Stimulated activated CD4-positive, alpha-beta T cell treated with anti-CD3 and anti-CD28 coated beads, TNF-alpha, amount 100 ng/mL, for 1 hour (primary cell): ENCODE data around the gene C1QTNF4.

Source experiments
- DNase-seq, 3 donors: peaks; one replicate each; pipeline ENCODE4 v3.0.0-alpha.2; 2020; ENCODE audit warnings: low read depth in 3 of 3, low spot score in 1 of 3

The C1QTNF4 gene

GRCh38 chr11:47593492-47593933 is 698 bp downstream of the C1QTNF4 start:
- no peak for DNase-seq

DNA sequence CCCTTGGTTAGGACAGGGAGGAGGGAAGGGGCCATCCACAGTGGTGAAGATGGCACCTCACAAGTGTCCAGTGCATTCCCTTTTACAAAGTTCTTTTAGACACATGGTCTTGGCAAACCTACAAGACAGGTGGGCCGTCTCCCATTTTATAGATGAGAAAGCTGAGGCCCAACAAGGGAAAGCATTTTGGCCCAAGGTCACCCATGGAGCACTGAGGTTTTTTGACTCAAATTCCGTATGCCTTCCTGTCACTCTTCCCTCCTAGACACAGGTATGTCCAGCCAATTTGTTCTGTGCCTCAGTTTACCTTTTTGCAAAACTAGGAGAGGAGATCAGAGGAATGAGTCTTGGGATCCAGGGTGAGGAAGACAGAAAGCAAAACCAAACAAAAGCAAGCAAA is 1.2 kb downstream of the C1QTNF4 start:
- DNase-seq = no peak

DNA sequence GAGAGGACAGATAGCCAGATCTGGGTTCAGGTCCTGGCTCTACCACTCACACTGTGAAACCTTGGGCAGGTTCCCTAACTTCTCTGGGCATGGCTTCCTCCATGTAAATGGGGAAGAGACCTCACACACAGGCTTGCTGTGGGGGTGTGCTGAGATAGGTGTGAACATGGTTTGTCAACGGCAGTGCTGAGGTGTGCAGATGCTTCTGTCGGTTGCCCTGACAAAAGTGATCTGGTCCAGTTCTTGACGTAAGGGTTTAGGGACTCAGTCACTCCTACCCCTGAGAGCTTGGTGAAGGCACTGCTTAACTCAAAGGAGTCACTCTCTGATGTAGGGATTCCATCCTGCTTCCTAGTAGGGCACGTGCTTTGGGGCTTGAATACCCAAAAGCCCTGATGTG is 2.0 kb downstream of the C1QTNF4 start:
- no peak for DNase-seq

GRCh38 chr11:47591764-47592163 is 2.4 kb downstream of the C1QTNF4 start:
- no peak for DNase-seq

DNA sequence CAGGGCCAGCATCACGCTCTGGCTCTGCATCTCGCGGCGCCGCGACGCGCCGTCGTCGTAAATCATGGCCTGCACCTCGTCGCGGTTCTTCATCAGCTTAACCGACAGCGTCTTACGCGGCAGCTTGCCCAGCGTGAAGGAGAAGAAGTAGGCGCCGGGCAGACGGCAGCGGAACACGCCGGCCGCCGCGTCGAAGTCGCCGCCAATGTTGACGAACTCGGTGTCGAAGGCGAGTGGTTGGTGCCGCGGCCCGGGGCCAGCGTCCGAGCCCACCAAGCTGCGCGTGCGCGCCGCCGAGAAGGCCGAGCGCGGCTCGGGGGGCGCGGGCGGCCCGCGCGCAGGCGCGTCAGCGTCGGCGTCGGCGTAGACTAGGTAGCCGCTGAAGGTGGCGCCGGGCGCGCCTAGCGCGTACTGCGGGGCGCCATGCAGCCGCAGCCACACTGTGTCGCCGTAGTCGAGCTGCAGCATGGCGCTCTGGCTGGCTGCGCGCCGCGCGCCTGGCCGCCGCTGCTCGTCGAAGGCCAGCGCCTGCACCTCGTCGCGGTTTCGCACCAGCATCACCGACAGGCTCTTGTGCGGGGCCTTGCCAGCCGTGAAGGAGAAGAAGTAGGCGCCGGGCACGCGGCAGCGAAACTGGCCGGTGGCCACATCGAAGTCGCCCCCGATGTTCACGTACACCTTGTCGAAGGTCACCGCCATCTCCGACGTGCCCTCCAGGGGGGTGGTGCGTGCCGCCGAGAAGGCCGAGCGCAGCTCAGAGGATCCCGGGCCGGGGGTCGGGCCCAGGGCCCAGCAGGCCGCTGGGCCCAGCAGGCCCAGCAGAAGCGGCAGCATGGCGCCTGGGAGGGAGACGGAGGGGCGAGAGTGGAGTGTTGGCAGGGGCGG is 4.0 kb downstream of the C1QTNF4 start:
- no peak for DNase-seq

- DNase-seq = no peak
Measured at GRCh38 chr11:47589584-47589976, 4.6 kb downstream of the C1QTNF4 start.

- no peak for DNase-seq
Measured at GRCh38 chr11:47589118-47589517, 5.1 kb downstream of the C1QTNF4 start.

DNA sequence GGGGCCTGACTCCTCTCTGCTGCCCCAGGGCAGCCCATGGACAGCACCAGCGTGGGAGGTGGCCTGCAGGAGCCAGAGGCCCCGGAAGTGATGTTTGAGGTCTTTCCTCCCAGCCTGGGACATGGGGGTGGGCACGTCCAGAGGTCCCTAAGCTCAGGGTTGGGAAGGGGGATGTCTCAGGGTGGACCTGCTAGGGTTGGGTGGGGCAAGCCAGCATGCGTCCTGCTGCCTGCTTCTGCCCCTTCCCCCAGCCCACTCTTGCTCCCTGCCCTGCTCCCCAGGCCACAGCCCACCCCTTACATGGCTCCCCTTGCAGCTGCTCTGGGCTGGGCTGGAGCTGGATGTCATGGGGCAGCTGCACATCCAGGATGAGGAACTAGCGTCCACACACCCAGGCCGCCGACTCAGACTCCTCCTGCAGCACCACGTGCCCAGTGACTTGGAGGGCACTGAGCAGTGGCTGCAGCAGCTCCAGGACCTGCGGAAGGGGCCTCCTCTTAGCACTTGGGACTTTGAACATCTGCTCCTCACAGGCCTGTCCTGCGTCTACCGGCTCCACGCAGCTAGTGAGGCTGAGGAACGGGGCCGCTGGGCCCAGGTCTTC is 6.4 kb downstream of the C1QTNF4 start:
- DNase-seq = no peak

DNA sequence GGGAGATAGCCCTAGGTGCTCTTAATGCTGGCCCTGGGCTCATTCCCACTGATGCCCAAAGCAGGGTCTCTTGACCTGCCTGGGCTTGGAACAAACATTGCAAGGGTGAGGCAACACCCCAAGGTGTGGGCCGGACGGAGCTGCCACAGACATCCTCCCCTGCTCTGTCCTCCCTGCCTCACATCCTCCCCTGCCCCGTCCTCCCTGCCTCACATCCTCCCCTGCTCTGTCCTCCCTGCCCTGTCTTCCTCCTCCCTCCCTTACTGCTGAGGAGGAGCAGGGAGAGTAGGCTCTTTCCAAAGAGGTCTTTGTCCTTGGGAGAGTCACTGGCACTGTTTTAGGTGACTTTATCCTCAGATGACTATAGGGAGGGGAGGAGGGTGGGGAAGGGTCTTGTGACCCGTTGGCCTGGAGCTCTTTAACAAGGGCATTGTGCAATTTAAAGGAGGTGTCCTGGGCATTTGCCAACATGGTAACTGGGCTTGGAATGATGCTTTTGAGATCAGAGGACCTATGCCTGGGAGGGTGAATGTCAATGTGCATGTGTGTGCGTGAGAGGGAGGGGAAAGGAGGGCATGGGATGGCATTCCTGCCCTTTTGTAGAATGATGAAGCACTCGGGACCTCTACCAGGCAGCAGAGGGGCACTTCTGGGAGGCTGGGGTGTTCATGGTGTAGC is 7.0 kb downstream of the C1QTNF4 start:
- no peak for DNase-seq

DNA sequence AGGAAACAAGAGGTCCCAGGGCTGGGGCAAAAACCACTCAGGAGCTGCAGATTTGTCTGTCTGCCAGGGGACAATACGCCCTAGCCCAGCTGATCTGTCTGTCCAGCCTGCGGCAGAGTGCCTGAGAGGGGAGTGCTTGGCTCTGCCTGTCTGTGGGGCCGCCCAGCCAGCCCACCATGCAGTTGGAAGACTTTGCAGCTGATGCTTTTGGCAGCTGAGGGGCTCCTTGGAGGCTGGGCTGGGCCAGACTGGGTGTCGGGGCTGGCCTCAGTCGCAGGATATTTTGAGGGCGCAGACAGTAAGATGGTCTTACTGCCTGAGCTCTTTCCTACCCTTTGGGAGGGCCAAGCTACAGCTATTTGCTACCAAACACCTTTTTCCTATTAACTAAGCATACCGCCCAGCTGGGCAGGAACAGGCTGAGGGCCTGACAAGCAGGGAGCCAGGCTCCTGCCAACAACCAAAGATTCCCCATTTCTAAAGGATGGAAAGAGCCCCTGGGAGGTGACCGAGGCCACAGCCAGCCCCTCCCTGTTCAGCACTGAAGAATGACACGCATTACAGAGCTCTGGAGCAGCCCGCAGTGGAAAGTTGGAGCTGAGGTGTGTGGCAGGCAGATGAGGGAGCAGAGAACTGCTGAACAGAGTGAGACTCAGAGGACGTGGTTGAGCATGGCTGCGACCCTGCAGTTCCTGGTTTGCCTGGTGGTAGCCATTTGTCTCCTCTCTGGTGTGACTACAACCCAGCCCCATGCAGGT is 7.9 kb downstream of the C1QTNF4 start, which contains the start of gene FAM180B:
TSS of gene FAM180B (plus strand) at position 581 of the 758 bp plus-strand sequence. CDS start at position 672, 91 bp downstream.
- DNase-seq = no peak

DNA sequence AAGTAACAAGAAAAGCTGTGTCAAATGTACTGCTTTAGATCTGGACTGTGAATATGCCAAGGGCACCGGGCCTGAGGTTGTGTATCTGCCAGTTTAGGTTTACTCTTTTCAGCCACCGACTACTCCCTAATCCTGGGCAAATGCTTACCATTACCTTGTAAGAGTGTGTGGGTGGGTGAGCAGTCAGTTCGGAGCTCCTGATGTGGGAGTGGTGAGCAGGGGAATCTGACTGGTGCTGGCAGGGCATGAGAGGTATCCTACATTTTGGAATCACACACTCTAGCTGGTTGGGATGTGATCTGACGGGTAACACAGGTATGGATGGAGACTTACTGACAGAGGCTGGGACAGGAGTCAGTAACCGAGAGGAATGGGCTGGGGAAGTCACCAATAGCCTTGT is 10.4 kb downstream of the C1QTNF4 start:
- no peak for DNase-seq

DNA sequence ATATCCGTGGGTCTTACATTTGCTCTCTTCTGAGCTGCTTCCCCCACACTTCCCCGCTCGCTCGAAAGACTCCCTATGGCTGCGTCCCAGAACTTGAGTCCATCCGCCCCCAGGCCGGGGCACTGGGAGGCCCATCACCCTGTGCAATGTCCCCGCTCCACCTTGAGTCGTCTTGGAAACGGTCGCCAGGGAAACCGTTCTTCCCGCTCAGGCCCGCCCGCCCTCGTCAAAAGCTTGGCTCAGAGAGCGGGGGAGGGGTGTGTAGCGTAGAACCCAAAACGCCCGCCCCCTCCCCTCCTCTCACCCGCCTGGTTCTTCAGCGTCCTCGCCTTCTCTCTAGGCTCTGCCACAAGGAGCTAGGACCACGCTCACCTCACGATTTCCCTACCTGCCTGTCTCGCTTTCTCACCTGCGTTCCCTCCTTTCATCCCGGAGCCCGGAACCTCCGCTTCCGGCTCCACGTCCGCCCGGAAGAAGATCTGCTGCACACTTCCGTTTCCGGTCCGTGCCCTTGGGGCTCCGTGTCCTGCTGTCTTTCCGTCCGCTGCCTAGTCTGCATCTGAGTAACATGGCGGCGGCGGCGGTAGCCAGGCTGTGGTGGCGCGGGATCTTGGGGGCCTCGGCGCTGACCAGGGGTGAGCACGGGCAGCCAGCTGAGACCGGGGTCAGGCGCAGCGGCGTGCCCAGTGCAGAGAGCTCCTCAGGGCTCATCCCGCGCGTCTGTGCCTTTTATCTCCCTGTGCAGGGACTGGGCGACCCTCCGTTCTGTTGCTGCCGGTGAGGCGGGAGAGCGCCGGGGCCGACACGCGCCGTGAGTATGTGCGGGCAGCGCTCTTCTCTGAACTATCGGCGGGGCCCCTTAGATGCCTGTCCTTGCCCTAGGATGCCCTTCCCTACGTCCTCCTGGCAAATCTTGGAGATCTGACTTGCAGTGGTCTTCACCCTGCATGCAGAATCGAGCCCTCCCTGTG is 15.4 kb downstream of the C1QTNF4 start, which contains the start of the genes KBTBD4 and NDUFS3:
TSS of gene KBTBD4 (minus strand) at position 447 of the 971 bp plus-strand sequence. CDS start at position 428, 19 bp downstream.
TSS of gene NDUFS3 (plus strand) at position 551 of the 971 bp plus-strand sequence. CDS start at position 569, 18 bp downstream.
- DNase-seq = peak; percentile 68 to 90 (median 80)

- no peak for DNase-seq
Measured at GRCh38 chr11:47577460-47578041, 16.7 kb downstream of the C1QTNF4 start.

GRCh38 chr11:47573321-47573720 is 20.9 kb downstream of the C1QTNF4 start:
- DNase-seq = no peak

- DNase-seq = no peak
Measured at GRCh38 chr11:47572715-47573255, 21.4 kb downstream of the C1QTNF4 start.

- no peak for DNase-seq
Measured at GRCh38 chr11:47571895-47572294, 22.3 kb downstream of the C1QTNF4 start.

GRCh38 chr11:47571357-47571729 is 22.9 kb downstream of the C1QTNF4 start:
- no peak for DNase-seq

DNA sequence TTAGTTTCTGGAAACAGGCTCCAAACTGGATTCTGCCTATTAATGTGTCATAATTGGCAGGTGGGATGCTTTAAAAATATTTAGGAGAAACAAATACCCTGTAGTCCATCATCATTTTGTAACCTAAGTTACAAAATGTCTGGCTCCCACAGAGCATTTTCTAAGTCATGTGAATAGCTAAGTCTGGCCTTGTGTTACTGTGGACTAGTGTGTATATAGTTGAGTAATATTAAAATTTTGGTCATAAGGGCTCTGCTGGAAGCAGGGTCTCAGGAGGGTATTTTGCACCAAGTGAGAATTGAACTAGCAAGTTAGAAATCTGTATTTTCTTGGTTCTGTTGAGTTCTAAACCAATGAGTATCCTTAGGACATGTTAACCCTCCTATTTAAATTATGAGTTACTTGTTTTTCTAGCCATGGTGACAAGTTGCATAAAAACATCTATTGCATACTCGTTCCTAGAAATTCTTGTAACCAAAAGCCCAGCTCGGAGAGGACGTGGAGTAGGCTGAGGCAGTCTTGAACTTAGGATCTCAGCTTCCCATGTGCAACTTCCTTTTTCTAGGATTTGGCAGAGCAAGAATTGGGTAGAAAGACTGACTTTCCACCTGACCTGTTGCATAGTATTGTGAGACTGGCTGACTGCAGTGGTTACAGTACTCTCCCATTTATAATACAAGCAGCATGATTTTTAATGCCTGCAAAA is 23.4 kb downstream of the C1QTNF4 start:
- no peak for DNase-seq
